Ishikawa (cell line): ENCODE results near the gene MYO7A.

ENCODE experiments used
- CEBPB ChIP-seq: IDR thresholded peaks from 2 replicates; pipeline ENCODE4 v1.6.1; 2012
- CREB1 ChIP-seq: IDR thresholded peaks from 2 replicates; pipeline ENCODE4 v1.6.1; 2012; ENCODE audit warnings: low read depth
- EGR1 ChIP-seq: IDR thresholded peaks from 2 replicates; pipeline ENCODE4 v1.6.1; 2012
- EP300 ChIP-seq: IDR thresholded peaks from 2 replicates; pipeline ENCODE4 v1.6.1; 2012; ENCODE audit warnings: borderline replicate concordance
- MAX ChIP-seq: IDR thresholded peaks from 2 replicates; pipeline ENCODE4 v1.6.1; 2012
- NFIC ChIP-seq: IDR thresholded peaks from 2 replicates; pipeline ENCODE4 v1.6.1; 2012
- RAD21 ChIP-seq: IDR thresholded peaks from 2 replicates; pipeline ENCODE4 v1.6.1; 2012; ENCODE audit warnings: low read depth
- REST ChIP-seq: IDR thresholded peaks from 2 replicates; pipeline ENCODE4 v1.6.1; 2012; ENCODE audit warnings: low read depth, mild to moderate bottlenecking
- TAF1 ChIP-seq: IDR thresholded peaks from 2 replicates; pipeline ENCODE4 v1.6.1; 2012; ENCODE audit warnings: low read depth, mild to moderate bottlenecking
- TCF12 ChIP-seq: IDR thresholded peaks from 2 replicates; pipeline ENCODE4 v1.6.1; 2012; ENCODE audit warnings: low read depth
- TEAD4 ChIP-seq: IDR thresholded peaks from 2 replicates; pipeline ENCODE4 v1.6.1; 2012
- USF1 ChIP-seq: IDR thresholded peaks from 2 replicates; pipeline ENCODE4 v1.6.1; 2012
- YY1 ChIP-seq: IDR thresholded peaks from 2 replicates; pipeline ENCODE4 v1.6.1; 2012; ENCODE audit warnings: low read depth
- ZBTB7A ChIP-seq: IDR thresholded peaks from 2 replicates; pipeline ENCODE4 v1.6.1; 2012; ENCODE audit warnings: low read depth

GRCh38 chr11:77213029-77213579, 85.1 kb downstream of the MYO7A start:
- TF ChIP-seq RAD21 = no peak
- no peak for TF ChIP-seq CREB1
- TF ChIP-seq EP300 = no peak
- TF ChIP-seq NFIC = no peak
- no peak for TF ChIP-seq USF1
- TF ChIP-seq YY1 = no peak
- no peak for TF ChIP-seq TEAD4
- no peak for TF ChIP-seq TCF12
- no peak for TF ChIP-seq CEBPB
- TF ChIP-seq MAX = no peak
- no peak for TF ChIP-seq TAF1
- no peak for TF ChIP-seq REST
- TF ChIP-seq ZBTB7A = no peak
- no peak for TF ChIP-seq EGR1
